HG02885 (cell line): Measurements from ENCODE around the gene DBNDD2.

ENCODE experiments used
- ATAC-seq: cut with Tn5 transposase; IDR thresholded peaks from one replicate; pipeline ENCODE4 v1.9.1; 2021; ENCODE audit warnings: mild to moderate bottlenecking; ENCODE audit not compliant: unreplicated experiment, poor library complexity

Gene DBNDD2

GRCh38 chr20:45445805-45446562, 37.9 kb downstream of the DBNDD2 start:
- ATAC-seq: no peak

GRCh38 chr20:45448270-45448669, 40.2 kb downstream of the DBNDD2 start:
- no peak for ATAC-seq

GRCh38 chr20:45449528-45449927, 41.4 kb downstream of the DBNDD2 start:
- no peak for ATAC-seq

- no peak for ATAC-seq
Measured at GRCh38 chr20:45450097-45450818, 42.2 kb downstream of the DBNDD2 start.

GRCh38 chr20:45452238-45452637, 44.1 kb downstream of the DBNDD2 start:
- ATAC-seq: no peak

GRCh38 chr20:45452772-45453691, 44.9 kb downstream of the DBNDD2 start:
- no peak for ATAC-seq

GRCh38 chr20:45456632-45457031, 48.5 kb downstream of the DBNDD2 start:
- ATAC-seq: no peak

- ATAC-seq: no peak
Measured at GRCh38 chr20:45459606-45460005, 51.5 kb downstream of the DBNDD2 start.
